K562 (cell line): ENCODE results near the gene PMPCA. TPM values are rescaled to one million over a fixed set of nuclear protein-coding genes. Genes with fewer than 3 reads are reported as not detected.

Experiments
- ATAC-seq: fragments of 200-7000 bp; cut with Tn5 transposase; 3 replicates; pipeline ENCODE4 v1.9.1; 2020; ENCODE audit warnings: moderate library complexity
- BruUV-seq: library from RNA; stranded (reverse); fragments of 400-500 nt; replicated peaks from 2 replicates; lab custom pipeline; 2021; lab: Mats Ljungman, UMichigan
- CTCF ChIA-PET: fragments of 300-600 bp; formaldehyde crosslinking; extraction: SDS; loops from one replicate; lab custom pipeline; 2021; ENCODE audit warnings: low intra/inter-chr PET ratio; lab: Yijun Ruan, JAX
- POLR2A ChIA-PET: fragments of 300-600, 350-650 bp; sonication (Branson Sonifier 250); formaldehyde crosslinking; extraction: SDS; loops from one replicate; lab custom pipeline; 2021; ENCODE audit warnings: antibody characterized with exemption, inconsistent platforms; lab: Yijun Ruan, JAX
- DNase-seq, 4 experiments: peaks; one replicate each; pipeline versions ENCODE4 v3.0.0 to v3.0.0-alpha.2; 2011 to 2018; ENCODE audit warnings: low spot score in 3 of 4, mixed read lengths in 3 of 4; ENCODE audit errors: extremely low read depth in 1 of 4
- FAIRE-seq: peaks from 2 replicates; lab custom pipeline; 2011; peaks lifted over from hg19 to GRCh38; lab: Jason Lieb, UNC
- H2AFZ ChIP-seq: 2 replicates; pipeline ENCODE4 v1.6.0; 2011; ENCODE audit warnings: low read depth, low read length, control low read depth, inconsistent platforms
- H3K27ac ChIP-seq: fragments of 200-600 bp; 3 replicates; pipeline ENCODE4 v1.8.0; 2011; ENCODE audit warnings: low read depth, mild to moderate bottlenecking, control low read depth, inconsistent platforms, low read length, moderate library complexity, mixed read lengths; ENCODE audit errors: extremely low read depth
- H3K27me3 ChIP-seq, 2 experiments: fragments of 300-600 bp in 1 of 2; 2 replicates in 1 of 2; 3 replicates in 1 of 2; pipeline versions ENCODE4 v1.6.0 to v1.8.0; 2011; ENCODE audit warnings: inconsistent platforms in 2 of 2, low read length in 2 of 2, mild to moderate bottlenecking in 1 of 2, mixed read lengths in 1 of 2, moderate library complexity in 1 of 2; ENCODE audit not compliant: control insufficient read depth in 2 of 2, insufficient read depth in 2 of 2
- H3K36me3 ChIP-seq: fragments of 300-600 bp; 3 replicates; pipeline ENCODE4 v1.8.0; 2011; ENCODE audit warnings: mild to moderate bottlenecking, low read length, inconsistent platforms; ENCODE audit not compliant: control insufficient read depth, insufficient read depth
- H3K4me1 ChIP-seq, 2 experiments: fragments of 200-600 bp in 1 of 2; replicated peaks in 1 of 2; 2 replicates in 1 of 2; 3 replicates in 1 of 2; pipeline versions ENCODE4 v1.5.1 to v1.8.0; 2011; ENCODE audit warnings: inconsistent platforms in 2 of 2, low read length in 2 of 2, mild to moderate bottlenecking in 1 of 2, mixed read lengths in 1 of 2, moderate library complexity in 1 of 2; ENCODE audit not compliant: control insufficient read depth in 2 of 2, insufficient read depth in 2 of 2
- H3K4me2 ChIP-seq: 2 replicates; pipeline ENCODE4 v1.6.1; 2011; ENCODE audit warnings: low read length, control low read depth, inconsistent platforms, mixed read lengths; ENCODE audit not compliant: insufficient read depth
- H3K4me3 ChIP-seq: fragments of 200-600 bp; sonication (generic), shearing (Covaris generic); 2 replicates; pipeline ENCODE4 v1.5.1; 2016; ENCODE audit warnings: control low read depth, inconsistent platforms
- H3K79me2 ChIP-seq: fragments of 200-600 bp; 3 replicates; pipeline ENCODE4 v1.8.0; 2011; ENCODE audit warnings: low read length, inconsistent platforms; ENCODE audit not compliant: control insufficient read depth, insufficient read depth
- H3K9ac ChIP-seq, 2 experiments: 2 replicates each; pipeline versions ENCODE4 v1.6.0 to v1.6.1; 2011; ENCODE audit warnings: low read depth in 2 of 2, low read length in 2 of 2, control low read depth in 1 of 2, inconsistent platforms in 1 of 2, mild to moderate bottlenecking in 1 of 2, mixed read lengths in 1 of 2; ENCODE audit not compliant: insufficient read depth in 1 of 2
- H3K9me1 ChIP-seq: one replicate; pipeline ENCODE4 v1.6.0; 2011; ENCODE audit warnings: inconsistent platforms, mild to moderate bottlenecking, low read length, moderate library complexity; ENCODE audit not compliant: control insufficient read depth, insufficient read depth
- H3K9me3 ChIP-seq: replicated peaks from 2 replicates; pipeline ENCODE4 v1.5.1; 2011; ENCODE audit warnings: low read depth, low read length, inconsistent platforms; ENCODE audit not compliant: control insufficient read depth, insufficient read depth
- H4K20me1 ChIP-seq: replicated peaks from 2 replicates; pipeline ENCODE4 v1.6.1; 2011; ENCODE audit warnings: low read length, inconsistent platforms, mixed read lengths; ENCODE audit not compliant: control insufficient read depth, insufficient read depth
- CEBPZ ChIP-seq: fragments of 150-350 bp; IDR thresholded peaks from 2 replicates; pipeline ENCODE4 v1.6.1; 2014; ENCODE audit warnings: low read depth, mild to moderate bottlenecking, low read length, borderline replicate concordance
- ELF1 ChIP-seq: fragments of 200-800 bp; sonication (Bioruptor generic); IDR thresholded peaks from 2 replicates; pipeline ENCODE4 v1.6.1; 2016; ENCODE audit warnings: missing genetic modification characterization, missing compliant biosample characterization
- MIER1 ChIP-seq: fragments of 450-650 bp; IDR thresholded peaks from 2 replicates; pipeline ENCODE4 v1.6.1; 2016; ENCODE audit warnings: antibody characterized with exemption, mild to moderate bottlenecking, low read depth
- SPI1 ChIP-seq: IDR thresholded peaks from 2 replicates; pipeline ENCODE4 v1.6.1; 2011; ENCODE audit warnings: low read depth, low read length, control low read depth, borderline replicate concordance
- TGIF2 ChIP-seq: sonication (generic); formaldehyde crosslinking; IDR thresholded peaks from 2 replicates; pipeline ENCODE4 v1.8.1; 2022; ENCODE audit warnings: mild to moderate bottlenecking, missing genetic modification reagents, moderate library complexity
- XRCC3 ChIP-seq: fragments of 450-650 bp; IDR thresholded peaks from 2 replicates; pipeline ENCODE4 v1.6.1; 2017; ENCODE audit warnings: mild to moderate bottlenecking, moderate library complexity
- ZBTB17 ChIP-seq: fragments of 450-650 bp; formaldehyde crosslinking; IDR thresholded peaks from 2 replicates; pipeline ENCODE4 v1.4.0; 2020; ENCODE audit warnings: mild to moderate bottlenecking
- ZC3H4 ChIP-seq: sonication (generic); formaldehyde crosslinking; IDR thresholded peaks from 2 replicates; pipeline ENCODE4 v1.9.0; 2021; ENCODE audit warnings: missing genetic modification reagents, borderline replicate concordance
- ZNF133 ChIP-seq: fragments of 250-450 bp; sonication (Bioruptor Pico); IDR thresholded peaks from 2 replicates; pipeline ENCODE4 v1.4.0; 2020; ENCODE audit warnings: mild to moderate bottlenecking
- WGBS: fragments of 100-300 bp; shearing (Covaris generic); methylation state at CpG from one replicate; pipeline ENCODE4 v1.1.6; 2016; ENCODE audit warnings: low coverage, mixed read lengths; ENCODE audit not compliant: insufficient coverage; ENCODE audit errors: missing lambda C conversion rate; 5-methylcytosine and 5-hydroxymethylcytosine counted together
- in situ Hi-C: fragments of 300-500 bp; cut with MboI; formaldehyde crosslinking; loops from 4 replicates; pipeline ENCODE4 v1.15.0; 2018; ENCODE audit warnings: inconsistent platforms, mixed read lengths
- intact Hi-C: fragments of 100-400 bp; cut with micrococcal nuclease; formaldehyde crosslinking; loops from 2 replicates; pipeline ENCODE4 v1.14.2; 2022
- polyA plus RNA-seq, 8 experiments: library from polyadenylated mRNA; depleted of rRNA in 4 of 8; stranded (reverse) in 5 of 8; unstranded in 3 of 8; fragments of >200 nt; fragmentation: Nextera tagmentation in 2 of 8; fragmentation: Illumina TruSeq in 1 of 8; extraction: Ambion mirVana in 2 of 8; extraction: Trizol in 1 of 8; gene quantifications; 2 replicates each; pipeline versions ENCODE4 v1.2.1 to v1.2.3, GENCODE V29; 2011 to 2014; ENCODE audit warnings: inconsistent platforms in 1 of 8, missing spikeins in 1 of 8
- total RNA-seq, 7 experiments: library from RNA; depleted of rRNA in 6 of 7; stranded (reverse); fragments of >200 nt in 6 of 7; fragmentation: Illumina TruSeq in 2 of 7; extraction: Trizol in 2 of 7; gene quantifications; 2 replicates each; pipeline versions ENCODE4 v1.2.1 to v1.2.3, GENCODE V29; 2011 to 2021; ENCODE audit warnings: low replicate concordance in 1 of 7
- TF ChIP-seq, protein P1 (sequence below), 2 experiments: fragments of 450-650 bp; IDR thresholded peaks; 2 replicates each; pipeline ENCODE4 v1.6.1; 2016; ENCODE audit warnings: mild to moderate bottlenecking in 2 of 2, borderline replicate concordance in 1 of 2, low read depth in 1 of 2, moderate library complexity in 1 of 2

The PMPCA gene
- total and polyA plus RNA-seq, 9 of the 15 experiments (the other 6 are each of a cell fraction or from before 2014, with no cell fraction given) = 23.9 to 143 (median 86.6) TPM

DNA sequence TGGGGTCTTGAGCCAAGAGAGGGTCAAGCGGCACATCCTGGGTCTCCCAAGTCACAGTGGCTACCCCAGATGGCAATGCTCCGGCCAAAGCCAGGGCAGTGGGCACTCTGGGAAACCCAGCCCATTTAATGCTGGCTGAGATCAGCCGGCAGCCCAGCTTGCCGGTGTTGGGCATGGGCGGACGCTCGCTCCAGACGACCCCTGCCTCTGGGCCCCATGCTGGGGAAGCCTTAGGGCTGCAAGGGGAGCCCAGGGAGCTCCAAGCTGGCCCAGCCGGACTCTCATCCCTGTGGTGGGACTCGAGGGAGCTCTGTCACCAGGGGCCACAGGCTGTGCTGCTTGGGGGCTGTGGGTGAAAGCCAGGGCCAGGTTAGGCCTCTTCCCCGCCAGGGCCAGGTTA, 31.1 kb upstream of the PMPCA start (continued):
- no peak for TF ChIP-seq ZC3H4 (CRISPR knock-in tag)

- Histone ChIP-seq H3K4me3 (no peak overlapping the region), H3K27ac (no peak overlapping the region), H2AFZ (no peak overlapping the region), H3K36me3 (peaks cover 98% of the 10 kb centered on the region; the same call in 2 of the 3 replicates), H3K9me1 (no peaks in the 10 kb centered on the region), H3K9me3 (no peaks in the 10 kb centered on the region), H3K27me3 (no peaks in the 10 kb centered on the region), H3K79me2 (no peaks in the 10 kb centered on the region), H3K4me2 (no peak overlapping the region), H3K4me1 (peaks cover 0 to 47% of the 10 kb centered on the region in 2 experiments; a peak in 1 of 5 replicates), H3K9ac (peak overlapping the region in 1 of 2 experiments; percentile 26; a peak in 1 of 4 replicates), H4K20me1 (no peaks in the 10 kb centered on the region)
- 91% methylated on average over 11 of the region's 11 CpGs for WGBS
- no TSS peak for BruUV-seq
- intact Hi-C loops = no loop called here
- ATAC-seq (no peak), FAIRE-seq (no peak), DNase-seq (no peak)
- ChIA-PET POLR2A (no interaction called here), CTCF (no interaction called here)
- in situ Hi-C loops = no loop called here
- TF ChIP-seq SPI1 (no peak), CEBPZ (no peak), ZBTB17 (CRISPR knock-in tag) (no peak), ZNF133 (CRISPR knock-in tag) (no peak), ELF1 (no peak), MIER1 (no peak), XRCC3 (no peak), TGIF2 (CRISPR knock-in tag) (no peak)
- TF ChIP-seq, protein P1, sequence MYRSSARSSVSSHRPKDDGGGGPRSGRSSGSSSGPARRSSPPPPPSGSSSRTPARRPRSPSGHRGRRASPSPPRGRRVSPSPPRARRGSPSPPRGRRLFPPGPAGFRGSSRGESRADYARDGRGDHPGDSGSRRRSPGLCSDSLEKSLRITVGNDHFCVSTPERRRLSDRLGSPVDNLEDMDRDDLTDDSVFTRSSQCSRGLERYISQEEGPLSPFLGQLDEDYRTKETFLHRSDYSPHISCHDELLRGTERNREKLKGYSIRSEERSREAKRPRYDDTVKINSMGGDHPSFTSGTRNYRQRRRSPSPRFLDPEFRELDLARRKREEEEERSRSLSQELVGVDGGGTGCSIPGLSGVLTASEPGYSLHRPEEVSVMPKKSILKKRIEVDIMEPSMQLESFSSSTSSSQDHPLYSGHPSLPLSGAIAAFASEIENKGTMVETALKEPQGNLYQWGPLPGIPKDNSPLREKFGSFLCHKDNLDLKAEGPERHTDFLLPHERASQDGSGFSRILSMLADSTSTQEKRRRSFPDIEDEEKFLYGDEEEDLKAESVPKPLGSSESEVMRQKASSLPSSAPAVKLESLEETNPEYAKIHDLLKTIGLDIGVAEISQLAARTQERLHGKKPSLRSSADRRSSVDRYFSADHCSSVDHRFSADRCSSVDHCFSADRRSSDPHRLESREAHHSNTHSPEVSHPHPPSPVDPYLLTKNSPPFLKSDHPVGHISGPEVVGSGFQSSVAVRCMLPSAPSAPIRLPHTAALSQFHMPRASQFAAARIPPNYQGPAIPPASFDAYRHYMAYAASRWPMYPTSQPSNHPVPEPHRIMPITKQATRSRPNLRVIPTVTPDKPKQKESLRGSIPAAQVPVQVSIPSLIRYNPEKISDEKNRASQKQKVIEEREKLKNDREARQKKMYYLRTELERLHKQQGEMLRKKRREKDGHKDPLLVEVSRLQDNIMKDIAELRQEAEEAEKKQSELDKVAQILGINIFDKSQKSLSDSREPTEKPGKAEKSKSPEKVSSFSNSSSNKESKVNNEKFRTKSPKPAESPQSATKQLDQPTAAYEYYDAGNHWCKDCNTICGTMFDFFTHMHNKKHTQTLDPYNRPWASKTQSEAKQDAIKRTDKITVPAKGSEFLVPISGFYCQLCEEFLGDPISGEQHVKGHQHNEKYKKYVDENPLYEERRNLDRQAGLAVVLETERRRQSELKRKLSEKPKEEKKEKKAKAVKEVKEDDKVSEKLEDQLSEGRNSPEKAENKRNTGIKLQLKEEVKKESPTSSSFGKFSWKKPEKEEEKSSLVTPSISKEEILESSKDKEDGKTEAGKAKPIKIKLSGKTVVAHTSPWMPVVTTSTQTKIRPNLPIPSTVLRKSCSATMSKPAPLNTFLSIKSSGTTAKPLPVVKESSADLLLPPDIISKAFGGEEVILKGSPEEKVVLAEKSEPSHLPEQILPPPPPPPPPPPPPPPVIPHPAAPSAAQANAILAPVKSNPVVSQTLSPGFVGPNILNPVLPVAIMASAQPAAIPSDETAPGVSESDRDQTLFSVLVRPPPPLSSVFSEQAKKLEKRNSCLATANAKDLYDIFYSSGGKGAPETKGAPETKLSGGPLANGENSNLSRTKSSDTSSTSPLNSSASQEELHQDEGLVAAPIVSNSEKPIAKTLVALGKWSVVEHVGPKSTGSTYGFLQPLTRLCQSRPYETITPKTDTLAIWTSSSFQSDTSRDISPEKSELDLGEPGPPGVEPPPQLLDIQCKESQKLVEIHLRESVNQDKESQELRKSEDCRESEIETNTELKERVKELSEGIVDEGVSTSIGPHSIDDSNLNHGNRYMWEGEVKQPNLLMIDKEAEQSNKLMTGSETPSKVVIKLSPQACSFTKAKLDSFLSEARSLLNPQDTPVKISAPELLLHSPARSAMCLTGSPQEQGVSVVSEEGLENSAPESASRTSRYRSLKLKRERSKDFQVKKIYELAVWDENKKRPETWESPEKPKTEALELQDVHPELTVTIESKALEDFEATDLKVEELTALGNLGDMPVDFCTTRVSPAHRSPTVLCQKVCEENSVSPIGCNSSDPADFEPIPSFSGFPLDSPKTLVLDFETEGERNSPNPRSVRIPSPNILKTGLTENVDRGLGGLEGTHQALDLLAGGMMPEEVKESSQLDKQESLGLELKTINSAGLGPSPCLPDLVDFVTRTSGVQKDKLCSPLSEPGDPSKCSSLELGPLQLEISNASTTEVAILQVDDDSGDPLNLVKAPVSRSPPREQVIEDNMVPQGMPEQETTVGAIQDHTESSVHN (IDR thresholded peaks at IDR 0.05; ENCODE audit: borderline replicate concordance in 1 of 2, low read depth in 1 of 2) = no peak
These were observed 30.6 kb upstream of the PMPCA start for GRCh38 chr9:136379891-136380290.
